ENCODE measurements around the gene KLHL3. TPM values are rescaled to one million over a fixed set of nuclear protein-coding genes. Genes with fewer than 3 reads are reported as not detected.

Gene KLHL3
- total RNA-seq: 18.3 and 29.7 TPM in 2 replicates

GRCh38 chr5:137735555-137736284 is at the start of gene KLHL3:
Gene KLHL3 (minus strand): TSS chr5:137736089. CDS start chr5:137735646, 443 bp downstream.

GRCh38 chr5:137754188-137754960 is 18.5 kb upstream of the KLHL3 start, which contains the start of gene HNRNPA0:
Gene HNRNPA0 (minus strand): TSS chr5:137754363. CDS start chr5:137754066, 297 bp downstream.

Small RNA genes within 50 kb of the gene (small RNA-seq; reads per million reads assigned to genes)
- gene MIR874: 52.3 reads per million, percentile 98 among the genes with 10 or more reads in this experiment

Other genes starting within 250 kb of the KLHL3 start
- 139 and 216 TPM in 2 replicates for gene SPOCK1, start 236.8 kb downstream of the KLHL3 start, total RNA-seq
- gene HNRNPA0, start 18.3 kb upstream of the KLHL3 start, total RNA-seq: 20.6 and 21.4 TPM in 2 replicates
- not detected in 2 replicates for gene MYOT, start 131.8 kb upstream of the KLHL3 start, total RNA-seq
- gene PKD2L2, start 153.4 kb upstream of the KLHL3 start, total RNA-seq: not detected in 2 replicates

Measured in thoracic aorta endothelial cell (primary cell).